K562 (cell line): Measurements from ENCODE around the gene ADRB2. TPM values are rescaled to one million over a fixed set of nuclear protein-coding genes. Genes with fewer than 3 reads are reported as not detected.

Source experiments
- CEBPG ChIP-seq, 3 experiments: fragments of 200-800 bp in 1 of 3; sonication (Bioruptor generic) in 1 of 3; sonication (generic) in 1 of 3; formaldehyde crosslinking in 1 of 3; IDR thresholded peaks in 2 of 3; conservative IDR thresholded peaks in 1 of 3; 2 replicates each; pipeline versions ENCODE4 v1.6.1 to v1.8.0; 2016 to 2022; ENCODE audit warnings: missing compliant biosample characterization in 2 of 3, missing genetic modification characterization in 2 of 3, mild to moderate bottlenecking in 1 of 3, missing genetic modification reagents in 1 of 3
- CREM ChIP-seq: IDR thresholded peaks from 2 replicates; pipeline ENCODE4 v1.6.1; 2014; ENCODE audit warnings: antibody characterized with exemption, low read depth
- HMG20B ChIP-seq: fragments of 250-450 bp; sonication (Bioruptor Pico); IDR thresholded peaks from 2 replicates; pipeline ENCODE4 v1.5.0; 2021; ENCODE audit warnings: mild to moderate bottlenecking
- KDM2B ChIP-seq: fragments of 250-450 bp; sonication (Bioruptor Pico); IDR thresholded peaks from 2 replicates; pipeline ENCODE4 v1.8.0; 2021; ENCODE audit warnings: mild to moderate bottlenecking, moderate library complexity
- NRF1 ChIP-seq, 2 experiments: fragments of 450-650 bp; IDR thresholded peaks in 1 of 2; conservative IDR thresholded peaks in 1 of 2; 2 replicates each; pipeline ENCODE4 v1.6.1; 2014; ENCODE audit warnings: mild to moderate bottlenecking in 2 of 2
- SMAD4 ChIP-seq: fragments of 250-450 bp; sonication (Bioruptor Pico); conservative IDR thresholded peaks from 2 replicates; pipeline ENCODE4 v1.8.0; 2021; ENCODE audit warnings: inconsistent platforms, mild to moderate bottlenecking, moderate library complexity
- STAG1 ChIP-seq: sonication (generic); formaldehyde crosslinking; IDR thresholded peaks from 2 replicates; pipeline ENCODE4 v1.5.0; 2020; ENCODE audit warnings: missing genetic modification reagents, borderline replicate concordance
- STAT5B ChIP-seq: fragments of 250-450 bp; sonication (Bioruptor Pico); IDR thresholded peaks from 2 replicates; pipeline ENCODE4 v1.8.0; 2021; ENCODE audit warnings: mild to moderate bottlenecking, inconsistent platforms
- ZNF347 ChIP-seq: fragments of 450-650 bp; formaldehyde crosslinking; IDR thresholded peaks from 2 replicates; pipeline ENCODE4 v1.4.0; 2020; ENCODE audit warnings: low read depth, mild to moderate bottlenecking, moderate library complexity
- ZNF431 ChIP-seq: sonication (generic); formaldehyde crosslinking; IDR thresholded peaks from 2 replicates; pipeline ENCODE4 v1.8.0; 2022; ENCODE audit warnings: mild to moderate bottlenecking, missing genetic modification reagents
- ZNF583 ChIP-seq: fragments of 250-450 bp; sonication (Bioruptor Pico); IDR thresholded peaks from 2 replicates; pipeline ENCODE4 v1.4.0; 2020
- ZNF707 ChIP-seq: fragments of 250-450 bp; sonication (Bioruptor Pico); conservative IDR thresholded peaks from 2 replicates; pipeline ENCODE4 v1.8.0; 2022; ENCODE audit warnings: inconsistent platforms, mild to moderate bottlenecking, moderate library complexity
- polyA plus RNA-seq, 8 experiments: library from polyadenylated mRNA; depleted of rRNA in 4 of 8; stranded (reverse) in 5 of 8; unstranded in 3 of 8; fragments of >200 nt; fragmentation: Nextera tagmentation in 2 of 8; fragmentation: Illumina TruSeq in 1 of 8; extraction: Ambion mirVana in 2 of 8; extraction: Trizol in 1 of 8; gene quantifications; 2 replicates each; pipeline versions ENCODE4 v1.2.1 to v1.2.3, GENCODE V29; 2011 to 2014; ENCODE audit warnings: inconsistent platforms in 1 of 8, missing spikeins in 1 of 8
- total RNA-seq, 7 experiments: library from RNA; depleted of rRNA in 6 of 7; stranded (reverse); fragments of >200 nt in 6 of 7; fragmentation: Illumina TruSeq in 2 of 7; extraction: Trizol in 2 of 7; gene quantifications; 2 replicates each; pipeline versions ENCODE4 v1.2.1 to v1.2.3, GENCODE V29; 2011 to 2021; ENCODE audit warnings: low replicate concordance in 1 of 7
- TF ChIP-seq, protein P1 (sequence below): fragments of 250-450 bp; sonication (Bioruptor Pico); IDR thresholded peaks from 2 replicates; pipeline ENCODE4 v1.4.0; 2020; ENCODE audit warnings: mild to moderate bottlenecking, moderate library complexity, borderline replicate concordance
- TF ChIP-seq, protein P2 (sequence below): fragments of 250-450 bp; sonication (Bioruptor Pico); IDR thresholded peaks from 2 replicates; pipeline ENCODE4 v1.4.0; 2020
- TF ChIP-seq, protein P3 (sequence below): fragments of 450-650 bp; IDR thresholded peaks from 2 replicates; pipeline ENCODE4 v1.7.1; 2018; ENCODE audit warnings: mild to moderate bottlenecking, low read depth; ENCODE audit not compliant: partially characterized antibody
- TF ChIP-seq, protein P4 (sequence below): IDR thresholded peaks from 3 replicates; pipeline ENCODE4 v1.6.1; 2011; ENCODE audit warnings: borderline replicate concordance, mild to moderate bottlenecking; ENCODE audit not compliant: insufficient read length, insufficient read depth

Gene ADRB2
- total and polyA plus RNA-seq, 9 of the 15 experiments (the other 6 are each of a cell fraction or from before 2014, with no cell fraction given) = 0.01 to 0.18 (median 0.04) TPM; not detected in 2

DNA sequence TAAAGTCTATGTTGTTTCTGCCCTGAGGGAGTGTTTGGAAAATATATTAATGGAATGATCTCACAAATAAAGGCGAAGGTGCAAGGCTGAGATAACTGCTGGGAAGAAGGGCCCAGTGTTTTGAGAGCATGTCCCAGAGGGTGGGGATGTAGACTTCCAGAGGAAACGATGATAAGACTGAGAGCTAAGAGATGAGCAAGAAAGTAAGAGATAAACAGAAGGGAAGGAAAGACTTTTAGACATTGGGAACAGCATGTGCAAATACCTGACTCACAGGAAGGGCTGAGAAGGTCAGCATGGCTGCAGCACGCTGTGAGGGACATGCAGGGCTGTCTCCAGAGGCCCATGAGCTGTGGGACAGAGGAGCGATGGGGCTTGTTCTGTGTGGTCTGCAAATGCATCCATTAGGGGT lies 19.9 kb upstream of the ADRB2 start (continued):
- TF ChIP-seq, protein P1, sequence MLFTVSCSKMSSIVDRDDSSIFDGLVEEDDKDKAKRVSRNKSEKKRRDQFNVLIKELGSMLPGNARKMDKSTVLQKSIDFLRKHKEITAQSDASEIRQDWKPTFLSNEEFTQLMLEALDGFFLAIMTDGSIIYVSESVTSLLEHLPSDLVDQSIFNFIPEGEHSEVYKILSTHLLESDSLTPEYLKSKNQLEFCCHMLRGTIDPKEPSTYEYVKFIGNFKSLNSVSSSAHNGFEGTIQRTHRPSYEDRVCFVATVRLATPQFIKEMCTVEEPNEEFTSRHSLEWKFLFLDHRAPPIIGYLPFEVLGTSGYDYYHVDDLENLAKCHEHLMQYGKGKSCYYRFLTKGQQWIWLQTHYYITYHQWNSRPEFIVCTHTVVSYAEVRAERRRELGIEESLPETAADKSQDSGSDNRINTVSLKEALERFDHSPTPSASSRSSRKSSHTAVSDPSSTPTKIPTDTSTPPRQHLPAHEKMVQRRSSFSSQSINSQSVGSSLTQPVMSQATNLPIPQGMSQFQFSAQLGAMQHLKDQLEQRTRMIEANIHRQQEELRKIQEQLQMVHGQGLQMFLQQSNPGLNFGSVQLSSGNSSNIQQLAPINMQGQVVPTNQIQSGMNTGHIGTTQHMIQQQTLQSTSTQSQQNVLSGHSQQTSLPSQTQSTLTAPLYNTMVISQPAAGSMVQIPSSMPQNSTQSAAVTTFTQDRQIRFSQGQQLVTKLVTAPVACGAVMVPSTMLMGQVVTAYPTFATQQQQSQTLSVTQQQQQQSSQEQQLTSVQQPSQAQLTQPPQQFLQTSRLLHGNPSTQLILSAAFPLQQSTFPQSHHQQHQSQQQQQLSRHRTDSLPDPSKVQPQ = no peak
- TF ChIP-seq STAT5B (CRISPR knock-in tag) (no peak), NRF1 (conservative IDR thresholded peaks at IDR 0.05 in 1 of 2, IDR thresholded peaks at IDR 0.05 in 1 of 2) (0 out of 4 replicates have a peak, but pooled peaks of 1 of the 2 experiments have one; percentile 9), HMG20B (CRISPR knock-in tag) (no peak), CREM (no peak), SMAD4 (CRISPR knock-in tag) (peak; percentile 60; the same call in 1 of the 2 replicates), CEBPG (CRISPR knock-in tag; IDR thresholded peaks at IDR 0.05) (no peak), CEBPG (tag; conservative IDR thresholded peaks at IDR 0.05 in 1 of 2, IDR thresholded peaks at IDR 0.05 in 1 of 2) (no peak), STAG1 (no peak), ZNF431 (CRISPR knock-in tag) (no peak), KDM2B (CRISPR knock-in tag) (no peak), ZNF707 (CRISPR knock-in tag) (no peak), ZNF583 (CRISPR knock-in tag) (no peak), ZNF347 (CRISPR knock-in tag) (no peak)
- TF ChIP-seq, protein P2, sequence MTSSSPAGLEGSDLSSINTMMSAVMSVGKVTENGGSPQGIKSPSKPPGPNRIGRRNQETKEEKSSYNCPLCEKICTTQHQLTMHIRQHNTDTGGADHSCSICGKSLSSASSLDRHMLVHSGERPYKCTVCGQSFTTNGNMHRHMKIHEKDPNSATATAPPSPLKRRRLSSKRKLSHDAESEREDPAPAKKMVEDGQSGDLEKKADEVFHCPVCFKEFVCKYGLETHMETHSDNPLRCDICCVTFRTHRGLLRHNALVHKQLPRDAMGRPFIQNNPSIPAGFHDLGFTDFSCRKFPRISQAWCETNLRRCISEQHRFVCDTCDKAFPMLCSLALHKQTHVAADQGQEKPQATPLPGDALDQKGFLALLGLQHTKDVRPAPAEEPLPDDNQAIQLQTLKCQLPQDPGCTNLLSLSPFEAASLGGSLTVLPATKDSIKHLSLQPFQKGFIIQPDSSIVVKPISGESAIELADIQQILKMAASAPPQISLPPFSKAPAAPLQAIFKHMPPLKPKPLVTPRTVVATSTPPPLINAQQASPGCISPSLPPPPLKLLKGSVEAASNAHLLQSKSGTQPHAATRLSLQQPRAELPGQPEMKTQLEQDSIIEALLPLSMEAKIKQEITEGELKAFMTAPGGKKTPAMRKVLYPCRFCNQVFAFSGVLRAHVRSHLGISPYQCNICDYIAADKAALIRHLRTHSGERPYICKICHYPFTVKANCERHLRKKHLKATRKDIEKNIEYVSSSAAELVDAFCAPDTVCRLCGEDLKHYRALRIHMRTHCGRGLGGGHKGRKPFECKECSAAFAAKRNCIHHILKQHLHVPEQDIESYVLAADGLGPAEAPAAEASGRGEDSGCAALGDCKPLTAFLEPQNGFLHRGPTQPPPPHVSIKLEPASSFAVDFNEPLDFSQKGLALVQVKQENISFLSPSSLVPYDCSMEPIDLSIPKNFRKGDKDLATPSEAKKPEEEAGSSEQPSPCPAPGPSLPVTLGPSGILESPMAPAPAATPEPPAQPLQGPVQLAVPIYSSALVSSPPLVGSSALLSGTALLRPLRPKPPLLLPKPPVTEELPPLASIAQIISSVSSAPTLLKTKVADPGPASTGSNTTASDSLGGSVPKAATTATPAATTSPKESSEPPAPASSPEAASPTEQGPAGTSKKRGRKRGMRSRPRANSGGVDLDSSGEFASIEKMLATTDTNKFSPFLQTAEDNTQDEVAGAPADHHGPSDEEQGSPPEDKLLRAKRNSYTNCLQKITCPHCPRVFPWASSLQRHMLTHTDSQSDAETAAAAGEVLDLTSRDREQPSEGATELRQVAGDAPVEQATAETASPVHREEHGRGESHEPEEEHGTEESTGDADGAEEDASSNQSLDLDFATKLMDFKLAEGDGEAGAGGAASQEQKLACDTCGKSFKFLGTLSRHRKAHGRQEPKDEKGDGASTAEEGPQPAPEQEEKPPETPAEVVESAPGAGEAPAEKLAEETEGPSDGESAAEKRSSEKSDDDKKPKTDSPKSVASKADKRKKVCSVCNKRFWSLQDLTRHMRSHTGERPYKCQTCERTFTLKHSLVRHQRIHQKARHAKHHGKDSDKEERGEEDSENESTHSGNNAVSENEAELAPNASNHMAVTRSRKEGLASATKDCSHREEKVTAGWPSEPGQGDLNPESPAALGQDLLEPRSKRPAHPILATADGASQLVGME (CRISPR knock-in tag) = no peak
- TF ChIP-seq, protein P3, sequence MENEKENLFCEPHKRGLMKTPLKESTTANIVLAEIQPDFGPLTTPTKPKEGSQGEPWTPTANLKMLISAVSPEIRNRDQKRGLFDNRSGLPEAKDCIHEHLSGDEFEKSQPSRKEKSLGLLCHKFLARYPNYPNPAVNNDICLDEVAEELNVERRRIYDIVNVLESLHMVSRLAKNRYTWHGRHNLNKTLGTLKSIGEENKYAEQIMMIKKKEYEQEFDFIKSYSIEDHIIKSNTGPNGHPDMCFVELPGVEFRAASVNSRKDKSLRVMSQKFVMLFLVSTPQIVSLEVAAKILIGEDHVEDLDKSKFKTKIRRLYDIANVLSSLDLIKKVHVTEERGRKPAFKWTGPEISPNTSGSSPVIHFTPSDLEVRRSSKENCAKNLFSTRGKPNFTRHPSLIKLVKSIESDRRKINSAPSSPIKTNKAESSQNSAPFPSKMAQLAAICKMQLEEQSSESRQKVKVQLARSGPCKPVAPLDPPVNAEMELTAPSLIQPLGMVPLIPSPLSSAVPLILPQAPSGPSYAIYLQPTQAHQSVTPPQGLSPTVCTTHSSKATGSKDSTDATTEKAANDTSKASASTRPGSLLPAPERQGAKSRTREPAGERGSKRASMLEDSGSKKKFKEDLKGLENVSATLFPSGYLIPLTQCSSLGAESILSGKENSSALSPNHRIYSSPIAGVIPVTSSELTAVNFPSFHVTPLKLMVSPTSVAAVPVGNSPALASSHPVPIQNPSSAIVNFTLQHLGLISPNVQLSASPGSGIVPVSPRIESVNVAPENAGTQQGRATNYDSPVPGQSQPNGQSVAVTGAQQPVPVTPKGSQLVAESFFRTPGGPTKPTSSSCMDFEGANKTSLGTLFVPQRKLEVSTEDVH = peak; percentile 42
- TF ChIP-seq, protein P4, sequence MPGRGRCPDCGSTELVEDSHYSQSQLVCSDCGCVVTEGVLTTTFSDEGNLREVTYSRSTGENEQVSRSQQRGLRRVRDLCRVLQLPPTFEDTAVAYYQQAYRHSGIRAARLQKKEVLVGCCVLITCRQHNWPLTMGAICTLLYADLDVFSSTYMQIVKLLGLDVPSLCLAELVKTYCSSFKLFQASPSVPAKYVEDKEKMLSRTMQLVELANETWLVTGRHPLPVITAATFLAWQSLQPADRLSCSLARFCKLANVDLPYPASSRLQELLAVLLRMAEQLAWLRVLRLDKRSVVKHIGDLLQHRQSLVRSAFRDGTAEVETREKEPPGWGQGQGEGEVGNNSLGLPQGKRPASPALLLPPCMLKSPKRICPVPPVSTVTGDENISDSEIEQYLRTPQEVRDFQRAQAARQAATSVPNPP = no peak
